GM19463 (cell line): Measurements from ENCODE around the gene OTUB2.

ENCODE experiments used
- ATAC-seq: cut with Tn5 transposase; IDR thresholded peaks from one replicate; pipeline ENCODE4 v1.9.1; 2021; ENCODE audit warnings: mild to moderate bottlenecking, moderate library complexity; ENCODE audit not compliant: unreplicated experiment

OTUB2 gene

DNA sequence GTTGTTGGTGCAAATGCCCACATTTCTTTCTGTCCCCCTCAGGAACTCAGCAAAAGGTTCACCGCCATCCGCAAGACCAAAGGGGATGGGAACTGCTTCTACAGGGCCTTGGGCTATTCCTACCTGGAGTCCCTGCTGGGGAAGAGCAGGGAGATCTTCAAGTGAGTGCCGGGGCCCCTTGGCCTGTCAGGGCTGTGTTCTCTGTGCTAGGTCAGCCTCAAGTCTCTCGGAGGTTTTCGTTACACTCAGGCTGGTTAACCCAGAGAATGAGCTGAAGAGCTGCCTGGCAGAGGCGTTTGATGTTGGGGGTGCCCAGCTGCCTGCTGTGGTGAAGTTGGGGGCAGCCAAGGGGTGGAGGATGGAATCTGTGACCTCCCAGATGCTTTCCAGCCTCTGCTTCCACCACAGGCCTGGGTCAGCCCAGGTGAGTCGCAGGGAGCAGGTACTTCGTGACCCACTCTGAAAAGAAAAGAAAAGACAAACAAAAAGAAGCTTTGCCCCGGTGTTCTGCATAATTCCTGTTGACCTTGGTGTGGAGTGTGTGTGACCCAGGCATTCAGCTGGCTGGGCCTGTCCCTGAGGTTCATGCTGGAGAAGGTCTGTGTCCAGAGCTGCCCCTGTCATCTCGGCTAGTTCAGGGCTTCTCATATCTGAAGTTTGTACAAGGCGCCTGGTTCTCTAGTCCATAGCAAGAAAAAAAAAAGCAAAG, 12.9 kb downstream of the OTUB2 start:
- ATAC-seq: no peak

DNA sequence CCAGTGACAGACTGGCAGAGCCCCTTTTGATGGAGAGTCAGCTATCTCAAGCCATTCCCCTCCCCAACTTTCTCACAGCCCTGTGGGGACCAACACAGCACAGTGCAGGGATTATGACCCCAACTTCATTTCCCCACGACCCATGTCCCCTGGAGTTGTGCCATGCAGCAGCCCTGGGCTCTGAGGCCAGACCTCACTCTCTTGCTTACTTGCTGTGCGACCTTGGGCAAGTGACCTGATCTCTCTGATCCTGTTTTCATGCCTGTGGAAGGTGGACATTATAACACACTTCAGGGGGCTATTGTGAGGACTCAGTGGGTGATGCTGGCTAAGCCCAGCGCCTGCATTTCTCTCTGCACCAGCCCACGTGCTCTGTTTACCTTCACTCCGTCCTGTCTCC, 14.1 kb downstream of the OTUB2 start:
- no peak for ATAC-seq

DNA sequence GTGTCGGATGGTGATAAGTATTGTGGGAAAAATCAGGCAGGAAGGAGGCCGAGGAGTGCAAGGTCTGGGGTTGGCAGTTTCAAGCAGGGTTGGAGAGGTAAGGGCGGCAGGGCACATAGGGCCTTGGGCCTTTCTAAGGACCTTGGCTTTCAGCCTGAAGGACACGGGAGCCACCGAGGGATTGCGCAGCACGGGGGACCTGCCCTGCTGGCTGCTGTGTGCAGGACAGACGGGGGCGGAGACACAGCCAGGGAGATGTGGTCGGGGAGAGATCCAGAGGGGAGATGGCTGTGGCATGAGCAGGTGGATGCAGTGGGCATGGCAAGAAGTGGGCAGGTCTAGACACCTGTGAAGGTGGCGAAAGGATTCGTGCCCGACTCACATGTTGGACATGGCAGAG, 14.7 kb downstream of the OTUB2 start:
- no peak for ATAC-seq

DNA sequence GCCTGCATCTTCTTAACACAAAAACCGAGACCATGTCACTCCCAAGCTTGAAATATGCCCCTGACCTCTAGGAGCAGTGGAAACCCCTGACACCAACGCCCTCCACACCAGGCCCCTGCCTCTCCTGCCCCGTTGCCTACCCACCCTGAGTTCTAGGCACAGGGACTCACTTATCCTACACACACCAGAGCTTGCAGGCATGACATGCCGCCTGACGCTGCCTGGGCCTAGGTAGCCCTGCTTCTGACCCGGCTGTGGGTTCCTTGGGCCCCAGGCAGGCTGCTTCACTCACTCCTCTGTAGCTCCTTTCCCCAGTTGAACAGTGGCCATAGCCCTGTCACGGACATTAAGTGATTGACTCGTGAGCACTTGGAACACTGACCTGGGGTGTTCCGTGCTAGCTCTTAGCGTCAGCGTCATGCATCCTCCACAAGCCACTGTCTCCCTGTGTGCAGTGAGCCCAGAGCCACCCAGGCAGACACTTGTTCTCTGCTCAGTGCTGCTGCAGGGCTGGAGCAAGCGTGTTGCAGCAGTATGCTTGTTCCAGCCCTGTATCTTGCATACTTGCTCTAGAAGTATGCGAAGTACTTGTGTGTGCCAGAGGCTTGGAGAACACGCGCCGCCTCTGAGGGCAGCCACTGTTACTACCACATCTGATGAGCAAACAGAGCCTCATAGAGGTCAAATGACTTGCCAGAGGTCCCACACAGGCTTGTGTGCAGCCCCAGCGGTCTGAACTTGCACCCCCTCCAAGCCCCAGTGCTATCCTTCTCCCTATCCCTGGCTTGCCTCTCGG, 15.6 kb downstream of the OTUB2 start:
- no peak for ATAC-seq

DNA sequence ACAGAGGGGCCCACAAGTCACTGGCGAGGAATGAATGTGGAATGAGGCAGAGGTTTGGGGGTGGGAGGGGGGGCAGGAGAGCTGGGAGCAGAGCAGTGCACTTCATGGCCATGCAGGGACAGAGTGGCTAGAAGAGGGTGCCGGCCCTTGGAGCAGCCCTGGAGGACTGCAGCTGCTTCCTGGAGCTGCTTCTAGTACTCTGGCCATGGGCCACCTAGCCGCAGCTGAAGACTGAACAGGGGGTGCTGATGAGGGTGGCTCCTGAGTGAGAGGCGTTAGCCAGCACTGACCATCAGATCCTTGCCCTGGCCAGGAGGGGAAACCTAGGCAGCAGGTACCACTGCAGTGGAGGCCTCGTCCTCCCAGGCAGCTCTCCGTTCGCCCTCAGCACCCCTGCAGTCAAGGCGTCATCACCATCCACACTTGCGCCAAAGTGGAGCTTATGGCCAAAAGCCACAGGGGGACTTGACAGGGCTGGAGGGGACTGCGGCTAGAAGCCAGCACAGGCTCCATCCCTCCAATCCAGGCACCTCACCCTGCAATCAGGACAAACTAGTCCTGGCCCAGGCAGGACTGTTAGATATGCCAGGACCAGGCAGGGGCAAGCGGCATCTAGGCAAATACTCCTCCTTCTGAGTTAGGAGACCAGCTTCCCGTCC, 16.4 kb downstream of the OTUB2 start:
- no peak for ATAC-seq

DNA sequence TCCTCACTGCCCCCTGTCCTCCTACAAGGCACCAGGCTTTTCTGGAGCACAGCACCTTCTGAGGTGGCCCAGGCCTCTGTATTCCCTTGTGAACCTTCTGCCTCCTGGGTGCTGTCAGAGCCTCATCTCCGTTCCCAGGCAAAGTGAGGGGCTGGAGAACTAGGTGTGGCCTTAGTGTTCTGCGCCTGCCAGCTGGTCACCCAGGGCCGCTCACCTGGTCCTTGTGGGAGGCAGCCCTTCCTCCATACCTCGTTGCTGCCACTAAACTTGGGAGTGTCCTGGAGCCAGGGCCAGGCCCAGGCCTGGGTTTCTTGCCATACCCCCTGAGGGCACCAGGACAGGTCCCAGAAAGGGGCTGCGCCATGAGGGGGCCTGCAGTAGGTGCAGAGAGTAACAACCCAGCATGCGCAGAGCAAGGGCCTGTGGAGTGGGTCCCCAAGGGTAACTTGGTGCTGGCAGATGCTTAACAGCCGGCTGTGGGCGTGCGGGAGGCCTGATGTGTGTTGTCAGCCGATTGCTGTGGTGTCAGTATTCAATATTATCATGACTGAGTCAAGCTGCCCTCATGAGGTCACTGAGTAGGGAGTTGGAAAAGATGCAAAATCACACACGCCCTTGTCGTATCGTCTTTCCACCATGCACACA, 17.1 kb downstream of the OTUB2 start:
- no peak for ATAC-seq

DNA sequence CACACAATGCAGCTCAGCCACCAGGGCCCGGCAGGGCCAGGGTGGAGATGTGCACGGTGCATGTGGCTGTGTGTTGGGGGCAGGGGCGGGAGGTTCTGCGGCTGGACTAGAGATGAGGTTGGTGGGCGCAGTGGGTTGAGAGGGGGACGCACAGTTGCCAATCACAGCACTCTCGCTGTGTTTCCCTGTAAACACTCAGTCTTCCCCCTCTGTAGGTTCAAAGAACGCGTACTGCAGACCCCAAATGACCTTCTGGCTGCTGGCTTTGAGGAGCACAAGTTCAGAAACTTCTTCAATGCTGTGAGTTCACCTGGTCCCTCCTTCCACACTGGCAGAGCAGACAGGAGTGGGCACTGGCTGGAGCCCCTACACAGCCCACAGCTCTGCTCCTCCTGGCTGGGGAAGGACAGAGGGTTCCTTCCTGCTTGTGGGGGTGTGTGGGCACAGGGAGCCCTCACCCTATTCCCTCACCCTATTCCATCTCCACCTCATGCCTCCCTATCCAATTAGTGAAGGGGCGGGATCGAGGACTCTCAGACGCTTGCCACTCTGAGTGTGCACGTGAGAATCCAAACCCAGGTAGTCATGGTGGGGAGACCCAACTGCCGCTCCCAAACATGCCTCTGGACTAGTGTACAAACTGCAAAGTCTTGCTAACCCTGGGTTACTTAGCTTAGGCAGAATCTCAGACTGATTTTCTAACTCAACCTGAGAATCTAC, 17.8 kb downstream of the OTUB2 start:
- no peak for ATAC-seq

DNA sequence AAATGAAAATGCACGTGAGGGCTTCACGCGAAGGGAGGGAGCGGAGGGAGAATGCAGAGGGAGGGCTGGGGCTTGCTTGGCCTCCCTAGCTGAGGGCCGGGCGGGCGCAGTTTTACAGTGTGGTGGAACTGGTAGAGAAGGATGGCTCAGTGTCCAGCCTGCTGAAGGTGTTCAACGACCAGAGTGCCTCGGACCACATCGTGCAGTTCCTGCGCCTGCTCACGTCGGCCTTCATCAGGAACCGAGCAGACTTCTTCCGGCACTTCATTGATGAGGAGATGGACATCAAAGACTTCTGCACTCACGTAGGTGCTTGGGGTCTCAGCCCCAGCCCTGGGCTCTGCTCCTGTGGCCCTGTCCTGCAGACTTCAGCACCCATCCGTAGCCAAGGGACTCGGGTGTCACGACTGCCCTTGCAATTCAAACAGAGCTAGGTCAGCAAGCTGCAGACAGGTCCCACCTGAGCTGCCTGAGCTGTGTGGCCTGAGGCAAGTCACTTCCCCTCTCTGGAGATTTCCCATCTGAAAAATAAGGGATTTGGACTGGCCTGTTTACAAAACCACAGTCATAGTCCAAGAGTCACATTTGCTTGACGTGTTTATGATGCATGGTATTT, 18.4 kb downstream of the OTUB2 start:
- ATAC-seq: no peak

DNA sequence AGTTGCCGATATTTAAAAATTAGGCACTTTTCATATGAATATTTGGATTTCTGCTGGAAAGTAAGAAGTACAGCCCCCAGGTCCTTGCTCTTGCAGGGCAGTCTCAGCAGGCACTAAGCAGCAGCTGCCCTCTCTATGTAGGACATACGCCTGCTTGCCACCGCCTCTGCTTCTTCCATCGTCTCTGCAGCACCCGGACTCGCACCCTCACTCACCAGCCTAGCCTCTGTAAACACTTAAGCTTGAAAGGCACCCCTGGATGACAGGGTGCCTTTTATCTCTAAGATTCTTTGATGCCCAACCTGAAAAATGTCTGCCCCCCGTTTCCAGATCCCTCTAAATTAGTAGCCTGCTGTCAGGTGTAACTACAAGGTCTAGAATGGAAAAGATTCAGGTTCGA, 19.0 kb downstream of the OTUB2 start:
- ATAC-seq: no peak

DNA sequence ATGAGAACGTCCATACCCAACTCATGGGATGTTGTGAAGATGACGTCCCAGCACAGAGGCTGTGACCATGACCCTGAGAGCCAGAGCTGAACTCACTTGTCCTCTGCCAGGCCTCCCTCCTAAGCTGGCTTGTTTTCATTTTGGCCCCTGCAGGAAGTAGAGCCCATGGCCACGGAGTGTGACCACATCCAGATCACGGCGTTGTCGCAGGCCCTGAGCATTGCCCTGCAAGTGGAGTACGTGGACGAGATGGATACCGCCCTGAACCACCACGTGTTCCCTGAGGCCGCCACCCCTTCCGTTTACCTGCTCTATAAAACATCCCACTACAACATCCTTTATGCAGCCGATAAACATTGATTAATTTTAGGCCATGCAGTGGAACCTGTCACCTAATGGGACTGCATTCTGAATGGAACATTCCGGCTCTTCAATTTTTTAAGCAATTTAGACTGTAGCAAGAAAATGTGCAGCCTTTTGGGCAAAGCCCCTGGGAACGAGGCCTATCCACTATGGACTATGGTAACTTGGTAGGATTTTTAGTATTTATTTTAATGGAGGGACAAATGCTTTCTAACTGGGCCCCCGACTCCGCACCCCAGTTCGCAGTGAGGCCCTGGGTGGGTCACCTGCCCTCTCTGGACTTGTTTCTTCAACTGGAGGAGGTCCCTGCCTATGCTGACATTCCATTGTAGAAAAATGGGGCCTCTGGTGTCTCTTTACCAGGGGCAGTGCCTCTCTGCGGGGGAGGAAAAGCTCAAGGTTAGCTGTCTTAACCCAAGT, 19.6 kb downstream of the OTUB2 start:
- ATAC-seq: no peak

DNA sequence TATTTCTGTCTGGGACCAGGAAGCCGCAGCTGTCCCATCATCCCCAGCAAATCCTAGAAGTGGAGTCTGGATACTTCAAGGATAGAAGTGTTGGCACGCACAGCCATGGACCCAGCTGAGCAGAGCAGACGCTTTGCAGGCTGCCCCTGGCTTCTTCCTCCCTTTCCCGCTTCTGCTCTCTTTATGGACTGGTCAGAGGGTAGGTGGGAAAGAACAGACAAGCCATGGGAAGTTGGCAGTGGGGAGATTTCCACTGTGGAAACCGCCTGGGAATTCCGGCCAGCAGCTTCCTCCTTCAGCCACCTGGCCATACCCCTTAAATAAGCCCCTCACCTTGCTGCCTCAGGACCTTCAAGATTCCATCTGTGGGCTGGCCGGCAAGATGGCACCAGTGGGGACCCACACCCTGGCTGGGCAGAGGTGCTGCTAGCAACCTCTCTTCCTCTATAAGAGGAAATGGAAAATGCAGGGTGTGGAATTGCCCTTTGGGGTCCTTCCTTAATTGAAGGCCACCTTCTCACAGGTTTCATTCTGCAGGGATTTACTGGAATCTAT, 20.6 kb downstream of the OTUB2 start:
- ATAC-seq: no peak

DNA sequence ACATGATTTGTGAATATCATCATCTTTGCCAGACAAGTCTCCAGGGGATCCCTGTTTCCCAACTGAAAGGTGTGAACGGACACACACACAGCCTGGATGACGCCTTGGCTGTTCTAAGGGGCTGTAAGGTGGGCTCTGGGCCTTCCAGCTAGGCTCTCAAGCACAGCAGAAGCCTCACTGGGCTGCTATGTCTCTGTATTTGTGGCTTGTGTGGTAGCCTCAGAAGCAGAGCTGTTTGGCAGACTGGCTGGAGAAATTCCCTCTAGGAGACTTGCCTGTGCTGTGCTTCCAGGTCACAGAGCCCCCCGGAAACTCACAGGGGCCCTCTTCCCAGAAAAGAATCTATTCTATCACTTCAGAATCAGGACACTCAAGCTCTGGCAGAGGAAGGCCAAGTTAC, 21.4 kb downstream of the OTUB2 start:
- ATAC-seq: no peak

DNA sequence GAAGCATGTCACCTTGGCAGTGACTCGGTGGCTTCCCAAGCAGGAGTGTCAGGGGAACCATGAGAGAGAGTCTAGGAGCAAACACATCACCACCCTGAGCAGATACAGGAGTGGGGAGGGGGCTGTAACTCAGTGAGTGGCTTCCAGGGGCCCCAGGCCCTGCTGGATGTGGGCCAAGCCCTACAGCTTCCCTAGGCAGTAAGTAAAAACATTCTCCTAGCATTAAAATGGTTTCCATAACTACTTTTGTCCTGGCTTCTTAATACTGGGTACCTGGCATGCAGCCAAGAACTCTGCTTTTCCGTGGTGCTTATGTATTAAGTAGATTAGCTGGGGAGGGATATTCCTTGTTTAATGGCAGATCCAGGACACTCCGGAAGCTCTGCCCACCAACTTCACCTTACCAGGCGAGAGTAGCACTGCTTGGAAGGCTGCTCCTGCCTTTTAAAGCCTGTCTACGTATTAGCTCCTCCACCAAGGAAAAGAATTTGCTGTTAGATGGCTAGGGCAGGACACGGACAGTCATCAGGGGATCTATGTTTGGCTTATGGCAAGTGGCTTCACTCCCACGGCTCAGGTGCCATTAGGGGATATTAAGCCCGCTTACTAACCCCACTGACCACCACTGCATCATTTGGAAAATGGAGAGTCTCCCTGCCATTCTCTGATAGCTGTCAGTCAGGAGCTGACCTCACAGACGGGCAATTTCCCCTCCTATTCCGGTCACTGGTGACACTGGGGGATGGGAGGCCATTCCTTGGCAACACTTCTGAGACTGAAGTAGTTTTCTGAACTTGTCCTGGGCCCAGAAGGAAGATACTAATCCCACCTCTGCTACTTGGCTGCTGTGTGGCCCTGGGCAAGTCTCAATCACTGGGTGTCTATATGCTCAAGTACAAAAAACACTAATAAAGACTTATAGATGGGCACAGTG, 22.8 kb downstream of the OTUB2 start:
- no peak for ATAC-seq

DNA sequence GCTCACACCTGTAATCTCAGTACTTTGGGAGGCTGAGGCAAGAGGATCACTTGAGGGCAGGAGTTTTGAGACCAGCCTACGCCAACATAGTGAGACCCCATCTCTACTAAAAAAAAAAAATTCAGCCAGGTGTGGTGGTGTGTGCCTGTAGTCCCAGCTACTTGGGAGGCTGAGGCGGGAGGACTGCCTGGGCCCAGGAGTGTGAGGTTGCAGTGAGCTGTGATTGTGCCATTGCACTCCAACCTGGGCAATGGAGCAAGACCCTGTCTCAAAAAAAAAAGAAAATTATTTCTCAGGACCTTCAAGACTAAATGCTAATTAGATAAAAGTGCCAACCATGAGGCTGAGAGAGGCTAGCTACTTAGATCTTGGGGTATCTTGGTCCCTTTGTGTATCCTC, 23.5 kb downstream of the OTUB2 start:
- ATAC-seq: no peak

DNA sequence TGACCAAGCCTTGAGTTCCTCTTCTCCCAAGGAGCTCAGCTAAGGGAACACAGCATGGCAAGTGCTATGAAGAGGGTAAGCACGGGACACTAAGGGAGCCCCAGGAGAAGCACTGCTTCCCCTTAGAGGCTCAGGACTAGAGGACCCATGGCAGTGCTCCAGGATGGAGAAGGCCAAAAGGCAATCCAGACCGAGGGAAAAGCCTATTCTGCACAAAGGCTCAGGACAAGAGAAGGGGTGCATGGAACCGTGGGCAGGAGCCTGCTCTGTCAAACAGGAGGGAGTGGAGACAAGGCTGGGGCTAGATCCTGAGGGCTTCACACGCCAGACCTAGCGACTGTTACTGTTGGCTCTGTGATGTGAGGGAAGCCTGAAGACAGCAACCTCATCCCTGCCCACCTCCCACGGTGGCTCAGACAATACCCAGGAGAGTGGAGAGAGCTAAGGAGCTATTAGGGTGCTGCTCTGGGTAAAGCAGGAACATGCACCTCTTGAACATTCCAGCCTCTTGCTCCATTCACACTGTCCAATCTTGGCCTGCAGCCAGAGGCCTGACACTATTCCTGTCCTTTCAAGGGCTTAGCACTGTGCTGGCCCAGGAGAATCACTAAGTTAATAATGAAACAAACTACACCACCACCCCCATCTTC, 24.2 kb downstream of the OTUB2 start:
- no peak for ATAC-seq

DNA sequence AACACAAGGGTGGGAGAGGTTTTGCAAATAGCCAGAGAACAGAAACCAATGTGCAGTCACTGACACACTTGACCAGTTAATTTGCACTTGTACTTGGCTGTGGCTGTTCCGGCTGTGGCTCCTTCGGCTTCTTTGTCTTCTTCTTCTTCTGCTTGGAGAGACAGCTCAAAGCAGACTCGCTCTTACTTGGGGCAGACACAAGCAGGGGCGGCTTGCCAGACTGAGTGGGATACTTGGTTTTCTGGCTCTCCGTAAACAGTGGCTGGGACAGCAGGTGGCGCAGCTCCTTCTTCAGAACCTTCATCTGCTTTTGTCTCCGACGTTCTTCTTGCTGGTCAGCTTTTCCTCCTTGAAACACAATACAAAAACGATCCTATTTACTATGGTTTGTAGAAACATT, 25.0 kb downstream of the OTUB2 start:
- ATAC-seq: no peak

DNA sequence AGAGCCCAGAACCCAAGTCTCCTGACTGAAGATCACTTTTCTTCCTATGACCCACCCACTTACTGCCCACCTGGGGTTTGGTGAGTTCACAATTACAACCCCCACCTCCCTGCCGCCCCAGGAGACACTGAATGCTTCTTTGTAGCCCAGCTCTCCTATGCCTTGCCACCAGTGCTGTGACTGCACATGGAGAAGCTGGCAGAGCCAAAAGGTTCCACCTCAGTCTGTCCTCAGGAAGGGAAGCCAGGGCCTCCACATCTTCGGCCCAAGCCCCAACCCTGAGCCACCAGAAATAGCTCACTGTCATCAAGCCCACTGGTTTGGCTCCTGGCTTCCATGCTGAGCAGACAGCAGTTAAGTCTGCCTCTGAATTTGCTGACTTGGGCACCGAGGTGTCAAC, 25.6 kb downstream of the OTUB2 start:
- no peak for ATAC-seq

DNA sequence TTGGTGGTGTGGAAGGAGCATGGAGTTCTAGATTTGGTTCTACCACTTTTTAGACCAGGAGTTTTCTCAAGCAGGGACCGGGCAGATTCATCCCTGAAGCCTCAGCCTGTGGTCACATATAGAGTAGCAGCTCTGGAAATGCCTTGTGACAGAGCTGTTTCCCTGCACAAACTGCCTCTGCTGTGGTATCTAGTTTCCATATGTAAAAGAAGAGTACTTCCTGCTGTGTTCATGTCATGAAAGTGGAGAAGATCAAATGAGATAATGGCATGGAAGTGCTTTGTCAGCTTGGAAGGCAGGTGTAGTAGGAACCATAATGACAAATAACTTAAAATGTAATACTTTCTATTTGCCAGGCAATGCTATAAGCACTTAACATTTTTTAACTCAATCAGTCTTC, 26.1 kb downstream of the OTUB2 start:
- ATAC-seq: no peak
